Activated naive CD4-positive, alpha-beta T cell treated with Interleukin-2 at 50 U/mL for 16 hours (primary cell): ENCODE measurements around the gene DOCK6.
"Not testable (repeated sequence)": the region's sequence is repeated elsewhere in the genome, so short reads cannot be mapped to it uniquely, and the experiment has no call there.

Source experiments
- DNase-seq: peaks from one replicate; pipeline ENCODE4 v3.0.0-alpha.2; 2020

Gene DOCK6

DNA sequence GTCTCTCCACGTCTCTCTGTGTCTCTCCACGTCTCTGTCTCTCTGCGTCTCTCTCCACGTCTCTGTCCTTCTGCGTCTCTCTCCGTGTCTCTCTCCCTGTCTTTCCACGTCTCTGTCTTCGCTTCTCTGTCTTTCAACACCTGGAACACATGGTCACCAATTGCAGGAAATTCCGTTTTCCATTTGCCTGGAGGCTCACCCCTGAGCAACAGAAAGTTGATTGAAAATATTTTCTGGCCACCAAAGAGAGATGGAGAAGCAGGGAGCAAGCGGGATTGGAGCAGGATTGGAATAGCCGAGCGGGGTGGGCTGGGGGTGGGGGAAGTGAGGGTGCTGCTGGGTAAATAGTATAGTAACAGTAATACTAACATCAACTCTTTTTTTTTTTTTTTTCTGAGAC is 66.6 kb downstream of the DOCK6 start:
- no peak for DNase-seq

DNA sequence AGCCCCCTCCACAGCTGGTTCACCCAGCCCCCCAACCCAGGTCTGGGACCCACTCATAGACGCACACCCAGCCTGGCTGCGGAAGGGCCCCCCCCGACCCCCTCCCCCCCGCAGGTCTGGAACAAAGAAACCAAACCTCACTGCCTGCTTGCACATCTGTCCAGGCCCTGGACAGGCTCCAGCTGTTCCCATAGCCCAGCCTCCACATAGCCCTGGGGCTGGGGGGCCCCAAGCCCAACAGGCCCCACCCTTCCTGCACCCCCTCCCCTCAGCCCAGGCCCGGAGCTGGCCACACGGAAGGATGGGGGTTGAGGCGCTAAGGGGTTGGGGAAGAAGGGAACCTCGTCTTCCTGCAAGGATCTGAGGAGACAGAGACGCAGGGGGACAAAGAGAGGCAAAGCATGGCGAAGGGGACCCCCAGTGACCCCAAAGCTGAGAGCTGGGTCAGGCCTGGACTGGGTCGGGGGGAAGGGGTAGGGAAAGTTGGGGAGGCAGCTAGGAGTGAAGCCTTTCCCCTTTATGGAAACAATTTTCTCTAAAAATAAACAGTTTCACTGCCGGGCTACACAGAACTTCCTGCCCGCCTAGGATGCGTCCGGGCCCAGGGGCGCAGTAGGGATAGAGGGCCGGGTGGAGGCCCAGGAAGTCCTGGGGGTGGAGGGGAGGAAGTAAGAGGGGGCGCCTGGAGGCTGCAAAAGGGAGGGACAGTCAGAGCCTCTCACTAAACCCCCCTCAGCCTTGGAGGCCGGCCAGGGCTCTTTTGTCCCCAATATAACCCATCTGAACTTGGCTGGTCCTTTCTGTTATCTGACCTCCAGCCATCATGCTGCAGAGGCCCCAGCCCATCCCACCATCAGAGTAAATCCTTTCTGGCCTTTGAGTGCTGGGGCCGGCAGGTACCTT is 67.4 kb downstream of the DOCK6 start:
- no peak for DNase-seq

DNA sequence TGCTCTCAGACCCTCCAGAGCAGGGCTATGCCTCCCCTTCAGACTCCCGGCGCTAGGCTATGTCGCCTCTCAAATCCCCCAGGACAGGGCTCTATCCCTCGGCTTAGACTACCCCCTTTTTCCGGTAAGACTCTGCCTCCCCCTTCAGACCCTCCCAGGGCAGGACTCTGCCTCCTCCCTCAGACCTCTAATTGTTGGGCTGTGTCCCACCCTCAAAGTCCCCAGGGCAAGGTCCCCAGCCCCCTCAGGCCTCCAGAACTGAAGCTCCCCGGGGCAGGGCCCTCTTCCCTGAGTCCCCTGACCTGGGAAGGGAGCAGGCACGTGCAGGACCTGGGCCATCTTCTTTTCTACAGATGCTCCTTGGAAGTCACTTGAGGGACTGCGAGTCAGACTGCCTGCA is 68.2 kb downstream of the DOCK6 start:
- no peak for DNase-seq

DNA sequence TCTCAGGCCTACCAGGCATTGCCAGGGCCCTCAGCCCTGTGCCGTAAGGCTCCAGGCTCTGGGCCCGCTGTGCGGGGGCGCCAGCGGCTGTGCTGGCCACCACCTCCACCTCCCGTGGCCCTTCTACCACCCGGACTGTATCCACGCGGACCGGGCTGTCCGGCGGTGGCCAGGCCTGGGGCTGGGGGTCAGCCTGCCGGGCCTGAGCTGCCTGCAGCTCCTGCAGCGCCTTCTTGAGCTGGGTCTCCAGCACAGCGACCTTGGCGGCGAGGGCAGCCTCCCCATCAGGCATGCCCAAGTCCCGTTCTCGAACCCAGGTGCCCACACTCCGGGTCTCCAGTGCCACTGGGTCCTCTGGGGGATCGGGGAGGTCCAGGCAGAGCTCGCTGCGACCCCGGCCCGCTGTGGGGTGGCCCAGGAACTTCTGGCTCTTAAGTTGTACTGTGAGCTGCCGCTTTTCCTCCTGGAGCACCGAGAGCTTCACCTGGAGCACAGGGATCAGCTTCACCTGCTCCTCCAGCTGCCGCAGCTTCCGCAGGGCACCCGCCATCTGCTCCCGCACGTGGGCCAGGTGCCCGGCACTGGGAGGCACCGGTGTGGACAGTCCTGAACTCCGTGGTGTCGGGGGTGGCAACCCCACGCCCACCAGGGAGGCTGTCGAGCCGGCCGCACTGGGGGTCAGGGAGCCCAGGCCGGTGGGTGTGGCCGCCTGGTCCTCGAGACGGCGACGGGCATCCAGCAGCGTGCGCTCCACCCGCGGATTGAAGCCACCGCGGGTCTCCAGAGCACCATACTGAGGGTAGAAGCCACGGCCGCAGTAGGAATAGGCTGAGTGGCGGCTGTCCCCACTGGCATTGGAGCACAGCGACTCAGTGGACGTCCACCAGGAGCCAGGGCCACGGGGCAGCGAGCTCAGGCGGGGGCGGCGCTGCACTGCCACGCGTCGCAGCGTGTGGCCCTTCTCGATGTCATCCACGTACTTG is 69.1 kb downstream of the DOCK6 start:
- DNase-seq = no peak

DNA sequence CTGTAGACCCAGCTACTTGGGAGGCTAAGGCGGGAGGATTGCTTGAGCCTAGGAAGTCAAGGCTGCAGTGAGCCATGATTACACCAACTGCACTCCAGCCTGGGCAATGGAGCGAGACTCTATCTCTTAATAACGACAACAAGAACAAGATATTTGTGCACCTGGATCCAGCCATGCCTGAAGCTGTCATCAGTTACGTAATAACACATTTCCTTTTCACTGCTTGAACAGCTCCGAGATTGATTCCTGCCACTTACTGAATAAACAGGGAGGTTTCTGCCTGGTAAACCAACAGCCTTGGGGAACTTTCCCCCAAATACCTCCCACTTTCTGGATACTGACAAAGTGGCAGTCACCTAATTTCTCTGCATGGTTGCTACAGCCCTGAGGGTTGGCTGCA is 70.4 kb downstream of the DOCK6 start:
- no peak for DNase-seq

DNA sequence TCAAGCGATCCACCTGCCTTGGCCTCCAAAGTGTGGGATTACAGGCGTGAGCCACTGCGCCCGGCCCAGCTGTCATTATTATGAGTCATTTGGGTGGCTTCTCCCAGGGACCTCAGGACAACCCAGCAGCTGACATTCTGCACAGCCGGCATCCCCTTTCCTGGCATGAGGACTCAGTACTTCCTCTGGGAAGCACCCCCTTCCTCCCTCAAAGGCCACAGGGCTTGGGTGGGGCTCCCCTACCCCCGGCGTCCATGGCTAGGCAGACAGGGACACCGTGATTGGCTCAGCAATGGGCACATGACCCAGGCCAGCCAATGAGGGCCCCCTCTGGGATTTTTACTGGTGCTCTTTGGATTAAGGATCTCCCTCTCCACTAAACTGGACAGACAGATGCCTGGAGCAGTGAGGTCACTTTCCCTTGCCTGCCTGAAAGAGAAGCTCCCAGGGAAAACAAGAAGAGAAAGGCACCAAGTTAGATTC is 71.0 kb downstream of the DOCK6 start:
- no peak for DNase-seq

DNA sequence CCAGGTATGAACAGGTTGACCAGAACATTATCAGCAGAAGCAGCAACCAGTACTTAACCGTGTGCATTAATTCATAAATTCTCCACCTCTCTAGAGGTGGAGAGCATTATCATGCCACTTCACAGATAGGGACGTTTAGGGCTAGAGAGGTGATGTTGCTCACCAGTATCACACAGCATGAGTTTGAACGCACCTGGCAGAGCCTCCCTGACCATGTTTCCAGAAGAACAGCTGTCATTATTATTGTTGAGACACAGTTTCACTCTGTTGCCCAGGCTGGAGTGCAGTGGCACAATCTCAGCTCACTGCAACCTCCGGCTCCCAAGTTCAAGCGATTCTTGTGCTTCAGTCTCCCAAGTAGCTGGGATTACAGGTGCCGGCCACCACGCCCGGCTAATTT is 71.8 kb downstream of the DOCK6 start:
- DNase-seq = no peak

DNA sequence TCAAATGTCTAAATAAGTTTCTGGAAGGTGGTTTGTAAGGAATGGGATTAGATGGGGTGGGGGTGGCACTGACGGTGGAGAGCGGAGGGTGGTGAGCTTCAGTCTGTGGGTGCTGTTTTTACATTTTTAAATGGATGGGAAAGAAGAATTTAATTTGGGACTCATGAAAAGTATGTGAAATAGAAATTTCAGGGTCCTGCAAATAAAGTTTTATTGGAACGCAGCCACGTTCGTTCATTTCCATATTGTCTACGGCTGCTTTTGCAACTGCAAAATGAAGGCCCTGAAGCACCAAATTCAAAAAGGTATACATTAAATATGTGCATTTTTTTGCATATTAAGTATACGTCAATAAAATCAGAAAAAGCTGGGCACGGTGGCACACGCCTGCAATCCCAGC is 74.9 kb downstream of the DOCK6 start:
- no peak for DNase-seq

DNA sequence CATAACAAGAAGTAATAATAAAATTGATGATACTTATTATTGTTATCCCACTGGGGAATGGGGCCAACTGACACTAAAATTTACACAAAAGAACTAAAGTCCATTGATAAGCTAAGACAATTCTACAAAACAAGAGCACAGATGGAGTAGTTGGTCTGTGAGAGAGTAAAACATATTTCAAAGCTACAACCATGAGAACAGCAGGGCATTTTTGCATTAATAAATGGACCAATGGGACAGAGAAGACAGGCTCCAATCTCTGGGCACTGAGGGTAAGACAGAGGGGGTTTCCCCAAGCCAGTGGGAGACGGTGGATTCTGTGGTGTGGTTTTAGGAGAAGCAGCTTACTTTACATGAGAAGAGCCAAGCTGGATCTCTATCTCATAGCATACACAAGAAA is 79.3 kb downstream of the DOCK6 start:
- DNase-seq = no peak

DNA sequence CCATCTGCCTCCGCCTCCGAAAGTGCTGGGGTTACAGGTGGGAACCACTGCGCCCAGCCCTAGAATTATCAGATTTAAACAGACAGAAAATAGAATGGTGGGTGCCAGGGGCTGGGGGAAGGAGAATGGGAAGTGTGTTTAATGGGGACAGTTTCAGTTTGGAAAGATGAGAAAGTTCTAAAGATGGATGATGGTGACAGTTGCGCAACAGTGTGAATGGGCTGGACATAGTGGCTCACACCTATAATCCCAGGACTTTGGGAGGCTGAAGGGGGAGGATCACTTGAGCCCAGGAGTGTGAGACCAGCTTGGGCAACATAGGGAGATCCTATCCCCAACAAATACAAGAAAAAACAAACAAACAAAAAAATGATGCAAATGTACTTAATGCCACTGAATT is 80.8 kb downstream of the DOCK6 start:
- no peak for DNase-seq

DNA sequence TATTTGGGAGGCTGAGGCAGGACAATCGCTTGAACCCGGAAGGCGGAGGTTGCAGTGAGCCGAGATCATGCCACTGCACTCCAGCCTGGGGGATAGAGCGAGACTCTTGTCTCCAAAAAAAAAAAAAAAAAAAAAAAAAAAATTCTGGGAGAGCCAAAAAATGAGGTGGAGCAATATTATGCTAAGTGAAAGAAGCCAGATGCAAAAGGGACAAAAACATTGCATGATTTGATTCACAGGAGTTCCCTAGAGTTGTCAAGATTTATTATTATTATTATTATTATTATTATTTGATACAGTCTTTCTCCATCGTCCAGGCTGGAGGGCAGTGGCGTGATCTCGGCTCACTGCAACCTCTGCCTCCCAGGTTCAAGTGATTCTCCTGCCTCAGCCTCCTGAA is 81.3 kb downstream of the DOCK6 start:
- DNase-seq = not testable (repeated sequence)

DNA sequence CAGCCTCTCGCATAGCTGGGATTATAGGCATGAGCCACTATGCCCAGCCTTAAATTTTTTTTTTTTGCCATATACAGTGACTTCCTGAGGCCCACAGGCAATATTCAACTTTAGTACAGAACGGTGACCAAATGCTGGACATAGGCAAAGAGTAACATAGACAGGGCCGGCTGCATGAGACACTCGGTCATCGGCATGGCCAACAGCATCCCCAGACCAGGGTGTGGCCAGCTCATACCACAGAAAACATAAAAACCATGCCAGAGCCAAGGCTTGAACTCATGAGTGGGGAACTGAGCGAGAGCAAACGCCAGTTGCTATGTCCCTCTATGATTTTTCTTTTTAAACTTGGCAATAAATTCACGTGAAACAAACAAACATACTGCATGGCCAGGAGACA is 82.0 kb downstream of the DOCK6 start:
- no peak for DNase-seq

DNA sequence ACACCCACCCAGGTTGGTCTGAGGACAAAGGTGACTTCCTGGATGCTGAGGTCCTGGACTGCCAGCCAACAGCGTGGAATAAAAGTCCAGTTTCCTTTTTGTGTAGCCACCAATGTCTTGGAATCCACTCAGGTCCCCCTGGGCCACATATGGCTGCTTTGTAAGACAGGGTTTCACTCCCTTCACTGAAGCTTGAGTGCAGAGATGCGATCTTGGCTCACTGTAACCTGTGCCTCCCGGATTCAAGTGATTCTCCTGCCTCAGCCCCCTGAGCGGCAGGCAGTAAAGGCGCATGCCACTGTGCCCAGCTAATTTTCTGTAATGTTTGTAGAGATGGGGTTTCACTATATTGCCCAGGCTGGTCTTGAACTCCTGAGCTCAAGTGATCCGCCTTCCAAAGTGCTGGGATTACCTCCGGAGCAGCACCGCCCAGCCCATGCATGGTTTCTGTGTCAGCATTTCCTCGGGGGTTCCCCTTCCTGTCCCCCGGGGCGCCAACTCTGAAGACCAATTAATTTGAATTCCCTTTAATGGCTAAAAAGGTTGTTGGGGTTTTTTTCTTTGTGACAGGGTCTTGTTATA is 82.5 kb downstream of the DOCK6 start:
- no peak for DNase-seq

DNA sequence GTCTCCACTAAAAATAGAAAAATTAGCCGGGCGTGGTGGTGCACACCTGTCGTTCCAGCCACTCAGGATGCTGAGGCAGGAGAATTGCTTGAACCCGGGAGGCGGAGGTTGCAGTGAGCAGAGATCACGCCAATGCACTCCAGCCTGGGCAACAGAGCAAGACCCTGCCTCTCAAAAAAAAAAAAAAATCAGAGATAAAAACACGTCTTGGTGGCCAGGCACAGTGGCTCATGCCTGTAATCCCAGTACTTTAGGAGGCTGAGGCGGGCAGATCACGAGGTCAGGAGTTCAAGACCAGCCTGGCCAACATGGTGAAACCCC is 83.2 kb downstream of the DOCK6 start:
- DNase-seq = not testable (repeated sequence)

DNA sequence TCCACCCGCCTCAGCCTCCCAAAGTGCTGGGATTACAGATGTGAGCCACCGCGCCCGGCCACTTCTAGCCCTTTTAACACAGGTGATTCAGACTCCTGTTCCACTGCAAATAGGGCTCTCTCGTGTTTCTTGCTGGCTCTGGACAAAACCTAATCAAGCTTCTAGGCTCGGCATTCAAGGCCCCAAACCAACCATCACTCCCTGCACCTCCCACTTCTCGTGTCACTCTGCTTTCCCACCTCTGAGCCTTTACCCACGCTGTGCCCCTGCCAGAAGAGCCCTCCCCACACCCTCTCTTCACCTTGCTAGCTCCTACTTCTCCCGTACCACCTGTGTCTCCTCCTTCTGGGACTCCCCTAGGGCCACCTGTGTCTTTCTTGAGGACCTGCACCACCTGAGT is 84.7 kb downstream of the DOCK6 start:
- DNase-seq = no peak

DNA sequence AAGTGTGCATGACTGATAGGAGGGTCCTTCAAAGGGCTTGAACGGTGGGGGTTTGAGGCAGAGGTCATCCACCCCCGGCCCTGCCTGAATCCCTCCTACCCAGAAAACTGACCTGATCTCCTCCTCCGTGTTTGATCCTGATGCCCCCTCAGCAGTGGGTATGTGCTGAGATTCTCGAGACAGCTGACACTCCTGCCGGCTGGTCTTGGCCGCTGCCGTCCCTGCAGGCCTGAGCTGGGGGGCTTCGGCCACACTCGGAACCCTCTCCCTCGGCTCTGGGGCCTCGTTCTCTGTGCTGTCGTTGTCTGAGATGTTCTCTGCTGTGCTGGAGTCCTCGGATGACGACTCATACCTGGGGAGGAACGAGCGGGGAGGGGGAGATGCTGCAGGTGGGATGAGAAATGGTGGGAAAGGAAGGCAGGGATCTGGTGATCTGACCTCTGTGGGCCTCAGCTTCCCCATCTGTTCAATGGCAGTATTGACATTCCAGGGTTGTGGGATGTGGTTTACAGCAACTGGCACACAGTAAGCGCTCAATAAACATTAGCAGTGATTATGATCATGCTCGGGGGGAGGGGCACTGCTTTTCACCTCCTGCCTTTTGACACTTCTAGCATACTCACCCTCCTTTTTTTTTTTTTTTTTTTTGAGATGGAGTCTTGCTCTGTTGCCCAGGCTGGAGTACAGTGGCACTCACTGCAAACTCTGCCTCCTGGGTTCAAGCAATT is 85.7 kb downstream of the DOCK6 start:
- no peak for DNase-seq

DNA sequence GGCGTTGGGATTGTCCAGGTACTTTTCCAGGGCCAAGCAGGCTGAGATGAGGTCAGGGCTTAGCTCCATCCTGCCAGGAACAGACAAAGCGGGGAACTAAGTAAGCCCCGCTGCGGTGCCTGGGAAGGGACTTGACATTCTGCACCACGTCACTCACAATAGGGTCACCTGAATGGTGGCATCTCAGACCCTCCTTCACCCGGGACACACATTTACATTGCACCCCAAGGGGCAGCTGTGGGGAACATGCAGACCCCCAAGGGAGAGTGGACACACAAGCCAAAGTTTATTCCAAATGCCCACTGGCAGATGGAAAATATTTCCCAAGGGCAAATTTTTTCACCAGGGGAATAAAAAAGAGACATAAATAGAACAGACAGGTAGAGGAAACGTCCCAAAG is 86.4 kb downstream of the DOCK6 start:
- DNase-seq = no peak

DNA sequence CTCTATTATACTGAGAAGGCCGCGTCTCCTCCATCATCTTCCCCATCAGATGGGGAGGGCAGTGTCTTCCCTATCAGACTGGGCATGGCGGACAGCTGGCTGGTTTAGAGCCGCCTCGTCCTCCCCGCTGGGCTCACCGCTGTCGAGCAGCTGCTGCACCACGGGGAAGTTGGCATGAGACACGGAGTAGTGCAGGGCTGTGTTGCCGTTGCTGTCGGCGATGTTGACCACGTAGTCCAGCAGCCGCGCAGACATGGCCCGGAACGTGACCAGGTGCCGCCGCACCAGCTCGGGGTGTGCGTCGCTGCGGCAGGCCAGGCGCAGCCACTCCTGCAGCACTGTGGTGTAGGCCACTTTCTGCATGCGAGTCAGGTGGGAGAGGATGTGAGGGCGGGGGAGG is 88.0 kb downstream of the DOCK6 start:
- no peak for DNase-seq

DNA sequence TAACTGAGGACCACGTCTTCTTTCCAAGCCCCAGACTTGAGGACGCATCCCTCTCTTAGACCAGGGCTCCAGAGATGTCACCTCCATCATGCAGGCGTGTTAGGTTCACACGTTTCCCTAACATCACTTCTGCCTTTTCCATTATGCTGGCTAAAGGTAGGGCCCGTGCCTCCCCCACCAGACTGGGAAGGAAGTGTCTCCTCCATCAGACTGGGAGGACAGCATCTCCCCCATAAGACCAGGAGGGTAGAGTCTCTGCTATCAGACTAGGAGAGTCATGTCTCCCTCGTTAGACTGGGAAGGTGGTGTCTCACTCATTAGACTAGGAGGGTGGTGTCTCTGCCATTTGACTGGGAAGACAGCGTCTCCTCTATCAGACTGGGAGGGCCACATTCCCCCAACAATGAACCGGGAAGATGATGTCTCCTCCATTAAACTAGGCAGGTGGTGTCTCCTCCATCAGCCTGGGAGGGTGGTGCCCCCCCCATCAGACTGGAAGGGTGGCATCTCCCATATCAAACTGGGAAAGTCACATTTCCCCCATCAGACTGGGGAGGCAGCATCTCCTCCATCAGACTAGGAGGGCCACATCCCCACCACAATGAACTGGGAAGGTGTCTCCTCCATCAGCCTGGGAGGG is 88.7 kb downstream of the DOCK6 start:
- DNase-seq = no peak

DNA sequence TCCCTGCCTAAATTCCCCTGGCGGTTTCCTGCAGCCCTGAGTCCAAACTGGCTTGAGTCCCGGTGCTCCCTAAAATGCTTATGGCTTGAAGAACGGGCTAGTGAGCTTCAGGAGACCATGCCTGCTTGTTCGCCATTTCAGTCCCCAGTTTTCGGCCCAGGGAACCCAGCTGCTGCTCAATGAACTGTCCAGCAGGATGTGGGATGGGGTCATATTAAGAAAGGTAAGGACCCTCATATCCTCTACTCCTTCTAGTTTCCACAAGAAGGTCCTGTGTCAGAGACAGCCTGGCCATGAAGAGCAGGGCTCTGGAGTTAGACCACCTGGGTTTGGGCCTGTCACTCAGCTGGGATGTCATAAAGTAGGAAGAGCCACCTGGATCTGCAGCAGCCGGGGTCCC is 89.7 kb downstream of the DOCK6 start:
- no peak for DNase-seq

DNA sequence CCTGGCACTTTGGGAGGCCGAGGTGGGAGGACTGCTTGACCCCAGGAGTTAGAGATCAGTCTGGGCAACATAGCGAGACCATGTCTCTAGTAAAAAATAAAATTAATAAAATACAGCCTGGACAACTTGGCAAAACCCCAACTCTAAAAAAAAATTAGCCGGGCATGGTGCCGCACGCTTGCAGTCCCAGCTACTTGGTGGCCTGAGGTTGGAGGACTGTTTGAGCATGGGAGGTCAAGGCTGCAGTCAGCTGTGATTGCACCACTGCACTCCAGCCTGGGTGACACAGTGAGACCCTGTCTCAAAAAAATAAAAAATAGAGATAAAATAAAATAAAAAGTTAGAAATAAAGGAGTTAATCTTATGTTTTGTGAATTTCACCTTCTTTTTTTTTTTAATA is 91.2 kb downstream of the DOCK6 start:
- no peak for DNase-seq
